GM12878 (cell line): Measurements from ENCODE around the gene BARHL1. TPM values are rescaled to one million over a fixed set of nuclear protein-coding genes. Genes with fewer than 3 reads are reported as not detected.

Source experiments
- ATAC-seq: fragments of 200-7000 bp; cut with Tn5 transposase; 3 replicates; pipeline ENCODE4 v1.9.1; 2020; ENCODE audit warnings: mild to moderate bottlenecking, moderate library complexity
- BruUV-seq: library from RNA; stranded (reverse); fragments of 400-500 nt; replicated peaks from 2 replicates; lab custom pipeline; 2021; lab: Mats Ljungman, UMichigan
- CTCF ChIA-PET: fragments of 300-600 bp; sonication (Branson Sonifier 250); formaldehyde crosslinking; extraction: SDS; loops from one replicate; lab custom pipeline; 2021; ENCODE audit warnings: inconsistent platforms; lab: Yijun Ruan, JAX
- POLR2A ChIA-PET: fragments of 350-600 bp; formaldehyde crosslinking; extraction: SDS; loops from one replicate; lab custom pipeline; 2021; ENCODE audit warnings: inconsistent platforms; lab: Charles Lee
- RAD21 ChIA-PET: fragments of 300-600 bp; sonication (Branson Sonifier 250); formaldehyde crosslinking; loops from one replicate; lab custom pipeline; 2023; ENCODE audit warnings: antibody characterized with exemption; ENCODE audit not compliant: unreplicated experiment; lab: Charles Lee
- SMC1A ChIA-PET: fragments of 300-600 bp; sonication (Branson Sonifier 250); formaldehyde crosslinking; loops from one replicate; lab custom pipeline; 2023; ENCODE audit not compliant: unreplicated experiment, uncharacterized antibody; lab: Charles Lee
- DNase-seq: peaks from one replicate; pipeline ENCODE4 v3.0.0-alpha.2; 2011; ENCODE audit warnings: low read depth, low spot score
- FAIRE-seq: peaks from 3 replicates; lab custom pipeline; 2011; peaks lifted over from hg19 to GRCh38; lab: Jason Lieb, UNC
- H2AFZ ChIP-seq: 2 replicates; pipeline ENCODE4 v1.6.0; 2011; ENCODE audit warnings: low read depth, low read length, control low read depth; ENCODE audit not compliant: control insufficient read depth
- H3K27ac ChIP-seq: 2 replicates; pipeline ENCODE4 v1.5.1; 2011; ENCODE audit warnings: control low read depth; ENCODE audit not compliant: control insufficient read depth, insufficient read depth
- H3K27me3 ChIP-seq, 2 experiments: replicated peaks in 1 of 2; 2 replicates each; pipeline versions ENCODE4 v1.6.0 to v1.6.1; 2011; ENCODE audit warnings: low read length in 1 of 2; ENCODE audit not compliant: control insufficient read depth in 2 of 2, insufficient read depth in 2 of 2
- H3K36me3 ChIP-seq, 2 experiments: 2 replicates each; pipeline ENCODE4 v1.5.1; 2011; ENCODE audit warnings: low read length in 1 of 2; ENCODE audit not compliant: control insufficient read depth in 2 of 2, insufficient read depth in 2 of 2
- H3K4me1 ChIP-seq: 2 replicates; pipeline ENCODE4 v1.6.1; 2011; ENCODE audit warnings: mild to moderate bottlenecking, low read length, moderate library complexity, mixed read lengths; ENCODE audit not compliant: control insufficient read depth, insufficient read depth
- H3K4me2 ChIP-seq: 2 replicates; pipeline ENCODE4 v1.6.0; 2011; ENCODE audit warnings: control low read depth; ENCODE audit not compliant: control insufficient read depth, insufficient read depth
- H3K4me3 ChIP-seq: fragments of 200-600 bp; sonication (generic); 2 replicates; pipeline ENCODE4 v1.5.1; 2016
- H3K79me2 ChIP-seq: 2 replicates; pipeline ENCODE4 v1.6.0; 2011; ENCODE audit warnings: low read length; ENCODE audit not compliant: control insufficient read depth, insufficient read depth
- H3K9ac ChIP-seq: 2 replicates; pipeline ENCODE4 v1.8.0; 2011; ENCODE audit warnings: low read length, control low read depth, mixed read lengths; ENCODE audit not compliant: control insufficient read depth, insufficient read depth
- H3K9me3 ChIP-seq: replicated peaks from 3 replicates; pipeline ENCODE4 v1.5.1; 2011; ENCODE audit warnings: mild to moderate bottlenecking, low read length; ENCODE audit not compliant: control insufficient read depth, insufficient read depth
- H4K20me1 ChIP-seq: 2 replicates; pipeline ENCODE4 v1.6.0; 2011; ENCODE audit not compliant: control insufficient read depth, insufficient read depth
- BMI1 ChIP-seq: fragments of 450-650 bp; IDR thresholded peaks from 2 replicates; pipeline ENCODE4 v1.6.1; 2016; ENCODE audit warnings: mild to moderate bottlenecking, moderate library complexity, borderline replicate concordance
- CEBPB ChIP-seq, 2 experiments: fragments of 150-350 bp in 1 of 2; IDR thresholded peaks; 2 replicates each; pipeline ENCODE4 v1.6.1; 2012 to 2014; ENCODE audit warnings: low read depth in 2 of 2, low read length in 2 of 2, borderline replicate concordance in 1 of 2, inconsistent platforms in 1 of 2
- CREB1 ChIP-seq: IDR thresholded peaks from 2 replicates; pipeline ENCODE4 v1.6.1; 2012; ENCODE audit warnings: low read depth, mild to moderate bottlenecking, inconsistent platforms
- DPF2 ChIP-seq: fragments of 450-650 bp; IDR thresholded peaks from 2 replicates; pipeline ENCODE4 v1.6.1; 2017; ENCODE audit warnings: mild to moderate bottlenecking
- FOXM1 ChIP-seq: IDR thresholded peaks from 2 replicates; pipeline ENCODE4 v1.6.1; 2012; ENCODE audit warnings: low read depth, mild to moderate bottlenecking, inconsistent platforms, low read length, moderate library complexity
- GATAD2B ChIP-seq: fragments of 450-650 bp; conservative IDR thresholded peaks from 2 replicates; pipeline ENCODE4 v1.6.1; 2017; ENCODE audit warnings: low read depth, mild to moderate bottlenecking, moderate library complexity
- HDAC2 ChIP-seq: fragments of 200-600 bp; sonication (generic); IDR thresholded peaks from 2 replicates; pipeline ENCODE4 v1.6.1; 2017
- LARP7 ChIP-seq: fragments of 450-650 bp; IDR thresholded peaks from 2 replicates; pipeline ENCODE4 v1.6.1; 2017; ENCODE audit warnings: mild to moderate bottlenecking
- MEF2A ChIP-seq: IDR thresholded peaks from 2 replicates; pipeline ENCODE4 v1.6.1; 2011; ENCODE audit warnings: low read depth, mild to moderate bottlenecking, low read length, moderate library complexity; ENCODE audit not compliant: insufficient read depth
- MTA2 ChIP-seq: fragments of 450-650 bp; IDR thresholded peaks from 2 replicates; pipeline ENCODE4 v1.6.1; 2016; ENCODE audit warnings: low read depth, mild to moderate bottlenecking, moderate library complexity
- NFYA ChIP-seq: IDR thresholded peaks from 2 replicates; pipeline ENCODE4 v1.6.1; 2011; ENCODE audit warnings: low read depth, mild to moderate bottlenecking, low read length, improper control_type of control experiment, borderline replicate concordance
- NFYB ChIP-seq: IDR thresholded peaks from 2 replicates; pipeline ENCODE4 v1.6.1; 2011; ENCODE audit warnings: low read depth, mild to moderate bottlenecking, low read length, improper control_type of control experiment, moderate library complexity; ENCODE audit not compliant: insufficient read depth
- SIX5 ChIP-seq: IDR thresholded peaks from 2 replicates; pipeline ENCODE4 v1.6.1; 2011; ENCODE audit warnings: mild to moderate bottlenecking, low read depth, low read length, moderate library complexity; ENCODE audit not compliant: severe bottlenecking
- STAT1 ChIP-seq: fragments of 450-650 bp; conservative IDR thresholded peaks from 2 replicates; pipeline ENCODE4 v1.6.1; 2014; ENCODE audit warnings: antibody characterized with exemption, mild to moderate bottlenecking
- ZSCAN29 ChIP-seq: fragments of 450-650 bp; IDR thresholded peaks from 2 replicates; pipeline ENCODE4 v1.6.1; 2017; ENCODE audit warnings: mild to moderate bottlenecking, moderate library complexity
- WGBS: methylation state at CpG from one replicate; pipeline ENCODE4 v1.1.6; 2016; ENCODE audit warnings: low lambda C conversion rate; ENCODE audit not compliant: insufficient replicate concordance, insufficient coverage; ENCODE audit errors: missing lambda C conversion rate; 5-methylcytosine and 5-hydroxymethylcytosine counted together
- in situ Hi-C: fragments of 300-500 bp; cut with MboI; formaldehyde crosslinking; loops from 9 replicates; pipeline ENCODE4 v1.14.3; 2018; ENCODE audit warnings: mixed read lengths
- intact Hi-C: fragments of 100-400 bp; cut with micrococcal nuclease; formaldehyde crosslinking; loops from one replicate; pipeline ENCODE4 v1.14.2; 2022; ENCODE audit not compliant: unreplicated experiment
- polyA plus RNA-seq, 11 experiments: library from polyadenylated mRNA; depleted of rRNA in 4 of 11; unstranded in 6 of 11; stranded (reverse) in 5 of 11; fragments of >200 nt; fragmentation: Nextera tagmentation in 4 of 11; fragmentation: Illumina TruSeq in 1 of 11; extraction: Ambion mirVana in 4 of 11; extraction: Trizol in 1 of 11; gene quantifications; 1 replicate in 1 of 11; 2 replicates in 10 of 11; pipeline versions ENCODE4 v1.2.1 to v1.2.3, GENCODE V29; 2011 to 2016; ENCODE audit warnings: inconsistent platforms in 2 of 11, missing spikeins in 2 of 11, low read depth in 1 of 11
- total RNA-seq, 4 experiments: library from RNA; depleted of rRNA in 3 of 4; stranded (reverse); fragments of >200 nt in 3 of 4; fragmentation: Illumina TruSeq in 1 of 4; extraction: Trizol in 1 of 4; gene quantifications; 2 replicates each; pipeline versions ENCODE4 v1.2.1 to v1.2.3, GENCODE V29; 2013 to 2021
- TF ChIP-seq, protein P1 (sequence below): fragments of 450-650 bp; IDR thresholded peaks from 2 replicates; pipeline ENCODE4 v1.6.1; 2014; ENCODE audit warnings: mild to moderate bottlenecking
- TF ChIP-seq, protein P2 (sequence below): IDR thresholded peaks from 2 replicates; pipeline ENCODE4 v1.6.1; 2011; ENCODE audit warnings: low read depth, low read length, improper control_type of control experiment, borderline replicate concordance
- TF ChIP-seq, protein P3 (sequence below): IDR thresholded peaks from 2 replicates; pipeline ENCODE4 v1.6.1; 2011; ENCODE audit warnings: borderline replicate concordance, low read depth, mild to moderate bottlenecking, moderate library complexity, low read length; ENCODE audit not compliant: insufficient read depth, poor library complexity, severe bottlenecking
- TF ChIP-seq, protein P4 (sequence below): IDR thresholded peaks from 2 replicates; pipeline ENCODE4 v1.6.1; 2012; ENCODE audit warnings: low read depth, low read length, improper control_type of control experiment
- TF ChIP-seq, protein P5 (sequence below): fragments of 450-650 bp; IDR thresholded peaks from 2 replicates; pipeline ENCODE4 v1.6.1; 2016; ENCODE audit warnings: mild to moderate bottlenecking

BARHL1 gene
- total and polyA plus RNA-seq, 10 of the 15 experiments (the other 5 are each of a cell fraction or from before 2014, with no cell fraction given): not detected

DNA sequence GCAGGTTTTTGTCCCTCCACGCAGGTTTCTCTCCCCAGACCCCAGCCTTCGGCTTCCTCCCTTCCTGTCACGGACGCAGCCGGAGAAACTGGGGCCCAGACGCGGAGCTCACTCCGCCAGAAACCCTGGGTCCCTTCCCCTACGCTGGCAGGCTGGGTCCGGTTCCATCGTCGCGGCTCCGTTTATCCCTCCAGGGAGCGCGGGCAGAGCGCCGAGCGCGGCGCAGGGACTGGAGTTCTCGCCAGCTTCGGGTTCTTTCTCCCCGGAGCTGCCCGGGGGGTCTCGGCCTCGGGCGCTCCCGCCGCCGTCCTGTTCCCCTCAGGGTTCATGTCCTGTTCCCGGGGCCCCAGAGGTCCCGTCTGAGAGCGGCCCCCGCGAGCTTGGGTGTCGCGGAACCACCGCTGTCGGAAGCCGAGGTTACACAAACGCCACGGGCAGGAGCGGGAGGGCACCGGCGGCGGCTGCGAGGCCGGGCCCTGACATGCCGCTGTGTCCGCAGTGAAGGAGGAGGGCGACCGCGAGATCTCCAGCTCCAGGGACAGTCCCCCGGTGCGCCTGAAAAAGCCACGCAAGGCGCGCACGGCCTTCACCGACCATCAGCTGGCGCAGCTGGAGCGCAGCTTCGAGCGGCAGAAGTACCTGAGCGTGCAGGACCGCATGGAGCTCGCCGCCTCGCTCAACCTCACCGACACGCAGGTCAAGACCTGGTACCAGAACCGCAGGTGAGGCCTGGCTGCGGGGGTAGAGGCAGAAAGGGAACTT lies 4.6 kb downstream of the BARHL1 start:
- no peak for FAIRE-seq
- intact Hi-C loops (no loop called here), in situ Hi-C loops (no loop called here)
- Histone ChIP-seq H2AFZ (no peak overlapping the region), H3K9ac (no peak overlapping the region), H3K27me3 (peaks cover 25% of the 10 kb centered on the region in 2 experiments), H3K9me3 (no peaks in the 10 kb centered on the region), H3K27ac (no peak overlapping the region), H3K79me2 (no peaks in the 10 kb centered on the region), H3K4me2 (no peak overlapping the region), H3K4me1 (no peaks in the 10 kb centered on the region), H4K20me1 (peaks cover 5% of the 10 kb centered on the region), H3K36me3 (no peaks in the 10 kb centered on the region), H3K4me3 (no peak overlapping the region)
- ChIA-PET CTCF (no interaction called here), RAD21 (no interaction called here), POLR2A (no interaction called here), SMC1A (no interaction called here)
- no peak for ATAC-seq
- no peak for TF ChIP-seq CREB1
- no peak for TF ChIP-seq MEF2A
- TF ChIP-seq, protein P1, sequence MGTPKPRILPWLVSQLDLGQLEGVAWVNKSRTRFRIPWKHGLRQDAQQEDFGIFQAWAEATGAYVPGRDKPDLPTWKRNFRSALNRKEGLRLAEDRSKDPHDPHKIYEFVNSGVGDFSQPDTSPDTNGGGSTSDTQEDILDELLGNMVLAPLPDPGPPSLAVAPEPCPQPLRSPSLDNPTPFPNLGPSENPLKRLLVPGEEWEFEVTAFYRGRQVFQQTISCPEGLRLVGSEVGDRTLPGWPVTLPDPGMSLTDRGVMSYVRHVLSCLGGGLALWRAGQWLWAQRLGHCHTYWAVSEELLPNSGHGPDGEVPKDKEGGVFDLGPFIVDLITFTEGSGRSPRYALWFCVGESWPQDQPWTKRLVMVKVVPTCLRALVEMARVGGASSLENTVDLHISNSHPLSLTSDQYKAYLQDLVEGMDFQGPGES: no peak
- TF ChIP-seq NFYA: no peak
- TF ChIP-seq BMI1: no peak
- no peak for TF ChIP-seq ZSCAN29
- TF ChIP-seq CEBPB (IDR thresholded peaks at IDR 0.05; ENCODE audit: borderline replicate concordance in 1 of 2, low read depth in 2 of 2, low read length in 2 of 2): no peak
- no peak for TF ChIP-seq DPF2
- TF ChIP-seq SIX5: no peak
- no peak for TF ChIP-seq HDAC2
- TF ChIP-seq MTA2: no peak
- TF ChIP-seq, protein P2, sequence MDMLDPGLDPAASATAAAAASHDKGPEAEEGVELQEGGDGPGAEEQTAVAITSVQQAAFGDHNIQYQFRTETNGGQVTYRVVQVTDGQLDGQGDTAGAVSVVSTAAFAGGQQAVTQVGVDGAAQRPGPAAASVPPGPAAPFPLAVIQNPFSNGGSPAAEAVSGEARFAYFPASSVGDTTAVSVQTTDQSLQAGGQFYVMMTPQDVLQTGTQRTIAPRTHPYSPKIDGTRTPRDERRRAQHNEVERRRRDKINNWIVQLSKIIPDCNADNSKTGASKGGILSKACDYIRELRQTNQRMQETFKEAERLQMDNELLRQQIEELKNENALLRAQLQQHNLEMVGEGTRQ: no peak
- TF ChIP-seq STAT1: no peak
- no peak for TF ChIP-seq NFYB
- TF ChIP-seq, protein P3, sequence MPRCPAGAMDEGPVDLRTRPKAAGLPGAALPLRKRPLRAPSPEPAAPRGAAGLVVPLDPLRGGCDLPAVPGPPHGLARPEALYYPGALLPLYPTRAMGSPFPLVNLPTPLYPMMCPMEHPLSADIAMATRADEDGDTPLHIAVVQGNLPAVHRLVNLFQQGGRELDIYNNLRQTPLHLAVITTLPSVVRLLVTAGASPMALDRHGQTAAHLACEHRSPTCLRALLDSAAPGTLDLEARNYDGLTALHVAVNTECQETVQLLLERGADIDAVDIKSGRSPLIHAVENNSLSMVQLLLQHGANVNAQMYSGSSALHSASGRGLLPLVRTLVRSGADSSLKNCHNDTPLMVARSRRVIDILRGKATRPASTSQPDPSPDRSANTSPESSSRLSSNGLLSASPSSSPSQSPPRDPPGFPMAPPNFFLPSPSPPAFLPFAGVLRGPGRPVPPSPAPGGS: no peak
- TF ChIP-seq, protein P4, sequence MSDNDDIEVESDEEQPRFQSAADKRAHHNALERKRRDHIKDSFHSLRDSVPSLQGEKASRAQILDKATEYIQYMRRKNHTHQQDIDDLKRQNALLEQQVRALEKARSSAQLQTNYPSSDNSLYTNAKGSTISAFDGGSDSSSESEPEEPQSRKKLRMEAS: no peak
- TF ChIP-seq LARP7: no peak
- TF ChIP-seq, protein P5, sequence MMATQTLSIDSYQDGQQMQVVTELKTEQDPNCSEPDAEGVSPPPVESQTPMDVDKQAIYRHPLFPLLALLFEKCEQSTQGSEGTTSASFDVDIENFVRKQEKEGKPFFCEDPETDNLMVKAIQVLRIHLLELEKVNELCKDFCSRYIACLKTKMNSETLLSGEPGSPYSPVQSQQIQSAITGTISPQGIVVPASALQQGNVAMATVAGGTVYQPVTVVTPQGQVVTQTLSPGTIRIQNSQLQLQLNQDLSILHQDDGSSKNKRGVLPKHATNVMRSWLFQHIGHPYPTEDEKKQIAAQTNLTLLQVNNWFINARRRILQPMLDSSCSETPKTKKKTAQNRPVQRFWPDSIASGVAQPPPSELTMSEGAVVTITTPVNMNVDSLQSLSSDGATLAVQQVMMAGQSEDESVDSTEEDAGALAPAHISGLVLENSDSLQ: no peak
- no peak for TF ChIP-seq FOXM1
- TF ChIP-seq GATAD2B: no peak
- no TSS peak for BruUV-seq
- no peak for DNase-seq
- WGBS: 34% methylated on average over 62 of the region's 74 CpGs
